GM21825 (cell line): ENCODE data around the gene MAT1A.
A peak's percentile ranks its signal among the peaks of the same experiment; 100 is the strongest.

Experiments used
- ATAC-seq: cut with Tn5 transposase; IDR thresholded peaks from one replicate; pipeline ENCODE4 v1.9.1; 2021; ENCODE audit warnings: mild to moderate bottlenecking, moderate library complexity; ENCODE audit not compliant: unreplicated experiment

MAT1A gene

GRCh38 chr10:80283119-80283518 lies 6.3 kb downstream of the MAT1A start:
- ATAC-seq, result no peak

- ATAC-seq, result no peak
Observed at GRCh38 chr10:80281784-80282765, 7.4 kb downstream of the MAT1A start.

- ATAC-seq, result peak; percentile 64
Observed at GRCh38 chr10:80281292-80281691, 8.2 kb downstream of the MAT1A start.

- no peak for ATAC-seq
Observed at GRCh38 chr10:80280071-80280800, 9.2 kb downstream of the MAT1A start.

GRCh38 chr10:80279146-80279545 lies 10.3 kb downstream of the MAT1A start:
- no peak for ATAC-seq

- no peak for ATAC-seq
Observed at GRCh38 chr10:80278480-80278879, 11.0 kb downstream of the MAT1A start.

GRCh38 chr10:80277567-80278250 lies 11.7 kb downstream of the MAT1A start:
- ATAC-seq, result no peak

- no peak for ATAC-seq
Observed at GRCh38 chr10:80277016-80277415, 12.4 kb downstream of the MAT1A start.

GRCh38 chr10:80276335-80276734 lies 13.1 kb downstream of the MAT1A start:
- no peak for ATAC-seq

GRCh38 chr10:80275756-80276155 lies 13.7 kb downstream of the MAT1A start:
- ATAC-seq, result no peak

GRCh38 chr10:80275135-80275498 lies 14.3 kb downstream of the MAT1A start:
- ATAC-seq, result no peak

GRCh38 chr10:80274396-80275134 lies 14.9 kb downstream of the MAT1A start:
- ATAC-seq, result no peak

GRCh38 chr10:80273523-80274170 lies 15.8 kb downstream of the MAT1A start:
- no peak for ATAC-seq

GRCh38 chr10:80272793-80273522 lies 16.5 kb downstream of the MAT1A start:
- no peak for ATAC-seq

- ATAC-seq, result no peak
Observed at GRCh38 chr10:80271416-80271815, 18.0 kb downstream of the MAT1A start.

- ATAC-seq, result no peak
Observed at GRCh38 chr10:80270887-80271286, 18.6 kb downstream of the MAT1A start.

GRCh38 chr10:80268938-80269588 lies 20.4 kb downstream of the MAT1A start:
- ATAC-seq, result no peak

GRCh38 chr10:80268266-80268665 lies 21.2 kb downstream of the MAT1A start:
- no peak for ATAC-seq

GRCh38 chr10:80266513-80266863 lies 23.0 kb downstream of the MAT1A start:
- ATAC-seq, result no peak
